Fibroblast of peridontal ligament (primary cell): ENCODE data around the gene ACTG2.

Experiments
- DNase-seq: peaks from one replicate; pipeline ENCODE4 v3.0.0-alpha.2; 2010; ENCODE audit errors: extremely low read depth

The ACTG2 gene

GRCh38 chr2:73969356-73969755 lies 76.5 kb downstream of the ACTG2 start:
- DNase-seq: no peak
